ENCODE results near the gene MEIS2. TPM values are rescaled to one million over a fixed set of nuclear protein-coding genes. Genes with fewer than 3 reads are reported as not detected.

Gene MEIS2
- total RNA-seq, 6 donors from 2014 or later, result 13.7 to 53.4 (median 21.4) TPM

GRCh38 chr15:36960947-36961227 is 139.5 kb downstream of the MEIS2 start:
- Histone ChIP-seq H3K27me3 (no peaks in the 10 kb centered on the region), H3K9me3 (no peaks in the 10 kb centered on the region), H3K4me1 (peaks cover 0 to 3% (median 0%) of the 10 kb centered on the region in 4 donors), H3K4me3 (no peak overlapping the region), H3K27ac (no peak overlapping the region), H3K36me3 (no peaks in the 10 kb centered on the region)
- 93% methylated on average over 1 of the region's 1 CpG for WGBS, 2 donors
- ATAC-seq (ENCODE audit: low FRiP score in 2 of 2) (no peak), DNase-seq (no peak)
- TF ChIP-seq EP300 (IDR thresholded peaks at IDR 0.05) (no peak), POLR2AphosphoS5 (IDR thresholded peaks at IDR 0.05) (no peak), CTCF (IDR thresholded peaks at IDR 0.05) (no peak)

- no peak for ATAC-seq (ENCODE audit: low FRiP score in 2 of 2)
- Histone ChIP-seq H3K36me3 (no peaks in the 10 kb centered on the region), H3K4me3 (no peak overlapping the region), H3K27ac (no peak overlapping the region), H3K27me3 (no peaks in the 10 kb centered on the region), H3K4me1 (peaks cover 0 to 3% (median 0%) of the 10 kb centered on the region in 4 donors), H3K9me3 (no peaks in the 10 kb centered on the region)
- DNase-seq, result no peak
- TF ChIP-seq CTCF (IDR thresholded peaks at IDR 0.05) (no peak), POLR2A (IDR thresholded peaks at IDR 0.05) (no peak), EP300 (IDR thresholded peaks at IDR 0.05) (no peak), POLR2AphosphoS5 (IDR thresholded peaks at IDR 0.05) (no peak)
- 50 to 54% methylated on average over 2 of the region's 2 CpGs for WGBS, 2 donors
These were observed 140.0 kb downstream of the MEIS2 start for GRCh38 chr15:36960179-36960946.

GRCh38 chr15:36959746-36960145 is 140.6 kb downstream of the MEIS2 start:
- no peaks in the 10 kb centered on the region for H3K9me3 ChIP-seq
- DNase-seq (no peak), ATAC-seq (ENCODE audit: low FRiP score in 2 of 2) (no peak)
- no peak overlapping the region for H3K4me3 ChIP-seq
- H3K4me1 ChIP-seq, result peaks cover 0 to 3% (median 0%) of the 10 kb centered on the region in 4 donors
- TF ChIP-seq POLR2AphosphoS5 (IDR thresholded peaks at IDR 0.05) (no peak), CTCF (IDR thresholded peaks at IDR 0.05) (no peak), POLR2A (IDR thresholded peaks at IDR 0.05) (no peak), EP300 (IDR thresholded peaks at IDR 0.05) (no peak)
- no peaks in the 10 kb centered on the region for H3K36me3 ChIP-seq
- no peak overlapping the region for H3K27ac ChIP-seq
- no peaks in the 10 kb centered on the region for H3K27me3 ChIP-seq

- H3K27ac ChIP-seq, result no peak overlapping the region
- no peak overlapping the region for H3K4me3 ChIP-seq
- H3K9me3 ChIP-seq, result no peaks in the 10 kb centered on the region
- no peaks in the 10 kb centered on the region for H3K27me3 ChIP-seq
- H3K36me3 ChIP-seq, result no peaks in the 10 kb centered on the region
- DNase-seq, result no peak
- H3K4me1 ChIP-seq, result peaks cover 0 to 3% (median 0%) of the 10 kb centered on the region in 4 donors
- no peak for ATAC-seq (ENCODE audit: low FRiP score in 2 of 2)
- 97 to 100% methylated on average over 1 of the region's 1 CpG for WGBS, 2 donors
- TF ChIP-seq CTCF (IDR thresholded peaks at IDR 0.05) (no peak), POLR2A (IDR thresholded peaks at IDR 0.05) (no peak), POLR2AphosphoS5 (IDR thresholded peaks at IDR 0.05) (no peak), EP300 (IDR thresholded peaks at IDR 0.05) (no peak)
These were observed 141.7 kb downstream of the MEIS2 start for GRCh38 chr15:36958606-36959005.

- DNase-seq (no peak), ATAC-seq (ENCODE audit: low FRiP score in 2 of 2) (no peak)
- H3K4me3 ChIP-seq, result no peak overlapping the region
- 96 to 100% methylated on average over 1 of the region's 1 CpG for WGBS, 2 donors
- H3K4me1 ChIP-seq, result peaks cover 0 to 5% (median 0%) of the 10 kb centered on the region in 4 donors
- H3K27me3 ChIP-seq, result no peaks in the 10 kb centered on the region
- no peaks in the 10 kb centered on the region for H3K9me3 ChIP-seq
- TF ChIP-seq EP300 (IDR thresholded peaks at IDR 0.05) (no peak), CTCF (IDR thresholded peaks at IDR 0.05) (no peak), POLR2AphosphoS5 (IDR thresholded peaks at IDR 0.05) (no peak), POLR2A (IDR thresholded peaks at IDR 0.05) (no peak)
- H3K36me3 ChIP-seq, result no peaks in the 10 kb centered on the region
- H3K27ac ChIP-seq, result no peak overlapping the region
These were observed 145.9 kb downstream of the MEIS2 start for GRCh38 chr15:36954486-36954885.
